Fibroblast of pulmonary artery (primary cell): Measurements from ENCODE around the gene MYO5A.

ENCODE experiments used
- DNase-seq: peaks from one replicate; pipeline ENCODE4 v3.0.0-alpha.2; 2010; ENCODE audit warnings: low read depth
- H3K4me3 ChIP-seq: replicated peaks from 2 replicates; pipeline ENCODE4 v1.5.1; 2011; ENCODE audit warnings: low read depth, mild to moderate bottlenecking, control low read depth, low read length, moderate library complexity
- CTCF ChIP-seq: IDR thresholded peaks from 2 replicates; pipeline ENCODE4 v1.5.1; 2011; ENCODE audit warnings: mild to moderate bottlenecking, control low read depth, low read length, inconsistent platforms; ENCODE audit errors: missing control alignments

Gene MYO5A

GRCh38 chr15:52324109-52324508, 204.6 kb downstream of the MYO5A start:
- no peak for DNase-seq
- H3K4me3 ChIP-seq, result no peak overlapping the region
- no peak for TF ChIP-seq CTCF

- no peak for TF ChIP-seq CTCF
- no peak for DNase-seq
- H3K4me3 ChIP-seq, result no peak overlapping the region
Observed at GRCh38 chr15:52318729-52319500, 209.8 kb downstream of the MYO5A start.

GRCh38 chr15:52317688-52318087, 211.0 kb downstream of the MYO5A start:
- no peak for DNase-seq
- H3K4me3 ChIP-seq, result no peak overlapping the region
- TF ChIP-seq CTCF, result no peak

- no peak overlapping the region for H3K4me3 ChIP-seq
- no peak for TF ChIP-seq CTCF
- DNase-seq, result no peak
Observed at GRCh38 chr15:52317022-52317421, 211.7 kb downstream of the MYO5A start.

GRCh38 chr15:52309154-52309548, 219.5 kb downstream of the MYO5A start:
- no peak overlapping the region for H3K4me3 ChIP-seq
- no peak for DNase-seq
- TF ChIP-seq CTCF, result no peak

- DNase-seq, result no peak
- H3K4me3 ChIP-seq, result no peak overlapping the region
- TF ChIP-seq CTCF, result no peak
Observed at GRCh38 chr15:52308446-52309153, 220.1 kb downstream of the MYO5A start.
